HepG2 (cell line): ENCODE measurements around the gene FAM170B. TPM values are rescaled to one million over a fixed set of nuclear protein-coding genes. Genes with fewer than 3 reads are reported as not detected.

Experiments
- ATAC-seq: fragments of 200-7000 bp; cut with Tn5 transposase; 3 replicates; pipeline ENCODE4 v1.9.1; 2020; ENCODE audit warnings: mild to moderate bottlenecking, moderate library complexity
- BruUV-seq: library from RNA; stranded (reverse); fragments of 400-500 nt; replicated peaks from 2 replicates; lab custom pipeline; 2021; lab: Mats Ljungman, UMichigan
- CTCF ChIA-PET: fragments of 300-600 bp; formaldehyde crosslinking; extraction: SDS; loops from one replicate; lab custom pipeline; 2021; ENCODE audit warnings: low total read pairs, inconsistent platforms, low intra/inter-chr PET ratio; lab: Yijun Ruan, JAX
- POLR2A ChIA-PET: fragments of 350-600 bp; sonication (Branson Sonifier 250); formaldehyde crosslinking; loops from one replicate; lab custom pipeline; 2020; ENCODE audit warnings: antibody characterized with exemption, inconsistent platforms; lab: Yijun Ruan, JAX
- DNase-seq: peaks from one replicate; pipeline ENCODE4 v3.0.0-alpha.2; 2015; ENCODE audit warnings: low spot score
- FAIRE-seq: peaks from 3 replicates; lab custom pipeline; 2011; peaks lifted over from hg19 to GRCh38; lab: Jason Lieb, UNC
- H2AFZ ChIP-seq: one replicate; pipeline ENCODE4 v1.6.1; 2011; ENCODE audit warnings: low read length, inconsistent platforms
- H3K27ac ChIP-seq: fragments of 300-600 bp; 3 replicates; pipeline ENCODE4 v1.8.0; 2011; ENCODE audit warnings: mixed run types, mild to moderate bottlenecking, mixed read lengths, low read length, inconsistent platforms; ENCODE audit not compliant: insufficient read depth; ENCODE audit errors: extremely low read length
- H3K27me3 ChIP-seq, 2 experiments: fragments of 200-600 bp in 1 of 2; 2 replicates in 1 of 2; 3 replicates in 1 of 2; pipeline versions ENCODE4 v1.6.0 to v1.8.0; 2011; ENCODE audit warnings: low read length in 2 of 2, mild to moderate bottlenecking in 2 of 2, moderate library complexity in 2 of 2, inconsistent platforms in 1 of 2; ENCODE audit not compliant: insufficient read depth in 2 of 2, control insufficient read depth in 1 of 2
- H3K36me3 ChIP-seq, 2 experiments: fragments of 200-600 bp in 1 of 2; replicated peaks in 1 of 2; 2 replicates in 1 of 2; 3 replicates in 1 of 2; pipeline versions ENCODE4 v1.5.1 to v1.8.0; 2011; ENCODE audit warnings: low read length in 2 of 2, inconsistent platforms in 1 of 2; ENCODE audit not compliant: insufficient read depth in 2 of 2, control insufficient read depth in 1 of 2
- H3K4me1 ChIP-seq: 2 replicates; pipeline ENCODE4 v1.5.1; 2012; ENCODE audit warnings: low read length, inconsistent platforms; ENCODE audit not compliant: insufficient read depth
- H3K4me2 ChIP-seq: 2 replicates; pipeline ENCODE4 v1.6.0; 2011; ENCODE audit warnings: low read depth, low read length, inconsistent platforms
- H3K4me3 ChIP-seq, 3 experiments: fragments of 200-600 bp in 1 of 3; sonication (generic), shearing (Covaris generic) in 1 of 3; replicated peaks in 1 of 3; 2 replicates each; pipeline ENCODE4 v1.5.1; 2011 to 2016; ENCODE audit warnings: low read length in 3 of 3, inconsistent platforms in 2 of 3, low read depth in 2 of 3, mild to moderate bottlenecking in 2 of 3, control low read depth in 1 of 3, mixed read lengths in 1 of 3; ENCODE audit not compliant: insufficient read depth in 1 of 3
- H3K79me2 ChIP-seq: one replicate; pipeline ENCODE4 v1.6.1; 2011; ENCODE audit warnings: low read length, inconsistent platforms; ENCODE audit not compliant: insufficient read depth
- H3K9ac ChIP-seq: 2 replicates; pipeline ENCODE4 v1.6.0; 2011; ENCODE audit warnings: mild to moderate bottlenecking, low read depth, low read length, inconsistent platforms; ENCODE audit not compliant: insufficient read depth
- H3K9me3 ChIP-seq: 2 replicates; pipeline ENCODE4 v1.5.1; 2012; ENCODE audit warnings: mild to moderate bottlenecking, low read length
- H4K20me1 ChIP-seq: 2 replicates; pipeline ENCODE4 v1.6.0; 2011; ENCODE audit warnings: inconsistent platforms, mild to moderate bottlenecking, low read length, moderate library complexity; ENCODE audit not compliant: insufficient read depth
- GZF1 ChIP-seq: sonication (generic); formaldehyde crosslinking; IDR thresholded peaks from 2 replicates; pipeline ENCODE4 v1.5.1; 2020; ENCODE audit warnings: mild to moderate bottlenecking, missing genetic modification reagents
- MZF1 ChIP-seq: sonication (generic); formaldehyde crosslinking; IDR thresholded peaks from 2 replicates; pipeline ENCODE4 v1.8.1; 2023; ENCODE audit warnings: mild to moderate bottlenecking, missing genetic modification reagents, borderline replicate concordance
- STAT6 ChIP-seq: sonication (generic); formaldehyde crosslinking; IDR thresholded peaks from 2 replicates; pipeline ENCODE4 v1.4.0; 2020; ENCODE audit warnings: missing genetic modification reagents, mild to moderate bottlenecking, borderline replicate concordance
- ZNF274 ChIP-seq: sonication (generic); formaldehyde crosslinking; IDR thresholded peaks from 2 replicates; pipeline ENCODE4 v1.5.1; 2020; ENCODE audit warnings: mild to moderate bottlenecking, missing genetic modification reagents
- ZNF296 ChIP-seq: sonication (generic); formaldehyde crosslinking; conservative IDR thresholded peaks from 2 replicates; pipeline ENCODE4 v1.5.0; 2020; ENCODE audit warnings: mild to moderate bottlenecking, missing genetic modification reagents
- WGBS: methylation state at CpG from one replicate; pipeline ENCODE4 v1.1.6; 2017; ENCODE audit warnings: low lambda C conversion rate; 5-methylcytosine and 5-hydroxymethylcytosine counted together
- in situ Hi-C: cut with HindIII; loops from 2 replicates; pipeline ENCODE4 v1.10.0; 2017; ENCODE audit warnings: low pct_unique_long_range_greater_than_20kb; ENCODE audit not compliant: extremely low pct_ligation_motif_present
- intact Hi-C: fragments of 100-400 bp; cut with micrococcal nuclease; formaldehyde crosslinking; loops from one replicate; pipeline ENCODE4 v1.10.0; 2022; ENCODE audit not compliant: unreplicated experiment
- polyA plus RNA-seq, 8 experiments: library from polyadenylated mRNA; depleted of rRNA in 3 of 8; stranded (reverse) in 7 of 8; unstranded in 1 of 8; fragments of >200 nt; fragmentation: Illumina TruSeq in 4 of 8; extraction: Trizol in 4 of 8; gene quantifications; 2 replicates each; pipeline versions ENCODE4 v1.2.1 to v1.2.3, GENCODE V29; 2011 to 2016; ENCODE audit warnings: low read depth in 4 of 8, missing spikeins in 1 of 8, mixed read lengths in 1 of 8; ENCODE audit not compliant: insufficient read depth in 1 of 8
- total RNA-seq, 5 experiments: library from RNA; depleted of rRNA; stranded (reverse); fragments of >200 nt; fragmentation: Illumina TruSeq; extraction: Trizol; gene quantifications; 2 replicates each; pipeline ENCODE4 v1.2.3, GENCODE V29; 2016; ENCODE audit warnings: low read depth in 1 of 5
- TF ChIP-seq, protein P1 (sequence below): sonication (generic); formaldehyde crosslinking; IDR thresholded peaks from 2 replicates; pipeline ENCODE4 v1.4.0; 2020; ENCODE audit warnings: low read depth, mild to moderate bottlenecking, missing genetic modification reagents

The FAM170B gene
- total and polyA plus RNA-seq, 2 of the 13 experiments (the other 11 are each of a cell fraction or from before 2014, with no cell fraction given), result not detected

DNA sequence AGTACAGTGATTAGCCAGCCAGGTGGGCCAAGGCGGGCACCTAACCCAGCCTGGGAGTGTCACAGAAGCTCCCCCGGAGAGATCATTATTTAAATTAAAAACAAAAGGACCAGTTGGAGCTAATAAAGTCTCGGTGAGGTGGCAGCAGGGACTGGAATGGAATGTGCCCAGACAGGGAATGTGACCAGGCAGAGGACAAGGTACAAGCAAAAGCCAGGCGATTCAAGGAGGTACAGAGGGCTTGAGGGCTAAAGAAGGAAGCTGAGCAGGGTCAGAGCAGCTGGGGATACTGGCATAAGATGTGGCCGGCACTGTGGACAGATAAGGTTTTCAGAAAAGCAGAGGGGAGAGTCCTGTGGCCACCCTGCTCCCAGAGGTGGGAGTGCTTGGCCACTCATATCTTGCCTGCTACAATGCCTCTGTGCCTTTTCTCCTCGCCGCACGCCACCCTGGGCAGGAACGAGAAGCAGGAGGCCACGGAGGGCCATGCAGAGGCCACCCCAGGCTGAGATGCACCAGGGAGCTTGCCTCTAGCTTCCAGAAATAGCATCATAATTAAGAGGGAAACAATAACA lies 41.2 kb upstream of the FAM170B start:
- in situ Hi-C loops (no loop called here), intact Hi-C loops (no loop called here)
- POLR2A ChIA-PET, result no interaction called here
- DNase-seq (no peak), FAIRE-seq (no peak), ATAC-seq (no peak)
- no peaks in the 10 kb centered on the region for H3K79me2 ChIP-seq
- H3K9ac ChIP-seq, result no peak overlapping the region
- no peaks in the 10 kb centered on the region for H3K4me1 ChIP-seq
- H3K27ac ChIP-seq, result no peak overlapping the region
- CTCF ChIA-PET, result no interaction called here
- no peak overlapping the region for H3K4me2 ChIP-seq
- 32% methylated on average over 10 of the region's 10 CpGs for WGBS
- peaks cover 2 to 9% of the 10 kb centered on the region in 2 experiments; a peak in 3 of 5 replicates for H3K27me3 ChIP-seq
- BruUV-seq, result no TSS peak
- no peak overlapping the region for H3K4me3 ChIP-seq
- no peak overlapping the region for H2AFZ ChIP-seq
- TF ChIP-seq, protein P1, sequence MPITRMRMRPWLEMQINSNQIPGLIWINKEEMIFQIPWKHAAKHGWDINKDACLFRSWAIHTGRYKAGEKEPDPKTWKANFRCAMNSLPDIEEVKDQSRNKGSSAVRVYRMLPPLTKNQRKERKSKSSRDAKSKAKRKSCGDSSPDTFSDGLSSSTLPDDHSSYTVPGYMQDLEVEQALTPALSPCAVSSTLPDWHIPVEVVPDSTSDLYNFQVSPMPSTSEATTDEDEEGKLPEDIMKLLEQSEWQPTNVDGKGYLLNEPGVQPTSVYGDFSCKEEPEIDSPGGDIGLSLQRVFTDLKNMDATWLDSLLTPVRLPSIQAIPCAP, result no peak
- TF ChIP-seq ZNF274 (CRISPR knock-in tag) (no peak), STAT6 (no peak), ZNF296 (CRISPR knock-in tag) (no peak), MZF1 (CRISPR knock-in tag) (no peak), GZF1 (CRISPR knock-in tag) (no peak)
- H3K36me3 ChIP-seq, result no peaks in the 10 kb centered on the region
- no peaks in the 10 kb centered on the region for H4K20me1 ChIP-seq
- H3K9me3 ChIP-seq, result no peaks in the 10 kb centered on the region
